Progenitor cell of endocrine pancreas (in vitro differentiated cells): ENCODE data around the gene GREM1. TPM values are rescaled to one million over a fixed set of nuclear protein-coding genes. Genes with fewer than 3 reads are reported as not detected.

ENCODE experiments used
- DNase-seq: peaks from one replicate; pipeline ENCODE4 v3.0.0; 2021; ENCODE audit warnings: low spot score; ENCODE audit not compliant: unreplicated experiment
- H3K27ac Mint-ChIP-seq: 2 replicates; pipeline ENCODE4 v1.8.0; 2021; ENCODE audit warnings: mild to moderate bottlenecking, moderate library complexity, mixed read lengths
- H3K27me3 Mint-ChIP-seq: 2 replicates; pipeline ENCODE4 v1.8.0; 2021; ENCODE audit warnings: mixed read lengths
- H3K36me3 Mint-ChIP-seq: 2 replicates; pipeline ENCODE4 v1.8.0; 2022; ENCODE audit warnings: mixed read lengths; ENCODE audit not compliant: insufficient read depth
- H3K4me1 Mint-ChIP-seq: 2 replicates; pipeline ENCODE4 v1.8.0; 2021; ENCODE audit warnings: low read depth, mixed read lengths
- H3K4me3 Mint-ChIP-seq: 2 replicates; pipeline ENCODE4 v1.8.0; 2021; ENCODE audit warnings: low read depth, mild to moderate bottlenecking, moderate library complexity, mixed read lengths
- H3K9me3 Mint-ChIP-seq: 2 replicates; pipeline ENCODE4 v1.8.0; 2021; ENCODE audit warnings: low read depth, mixed read lengths
- total RNA-seq: library from RNA; stranded (reverse); gene quantifications from 2 replicates; pipeline ENCODE4 v1.2.1, GENCODE V29; 2021
- TF ChIP-seq, protein P1 (sequence below): fragments of 200-600 bp; sonication (generic); IDR thresholded peaks from one replicate; pipeline ENCODE4 v1.5.0; 2021; ENCODE audit warnings: antibody characterized with exemption, mild to moderate bottlenecking; ENCODE audit not compliant: unreplicated experiment

GREM1 gene
- total RNA-seq, 1 donor from 2014 or later = 0.17 TPM

DNA sequence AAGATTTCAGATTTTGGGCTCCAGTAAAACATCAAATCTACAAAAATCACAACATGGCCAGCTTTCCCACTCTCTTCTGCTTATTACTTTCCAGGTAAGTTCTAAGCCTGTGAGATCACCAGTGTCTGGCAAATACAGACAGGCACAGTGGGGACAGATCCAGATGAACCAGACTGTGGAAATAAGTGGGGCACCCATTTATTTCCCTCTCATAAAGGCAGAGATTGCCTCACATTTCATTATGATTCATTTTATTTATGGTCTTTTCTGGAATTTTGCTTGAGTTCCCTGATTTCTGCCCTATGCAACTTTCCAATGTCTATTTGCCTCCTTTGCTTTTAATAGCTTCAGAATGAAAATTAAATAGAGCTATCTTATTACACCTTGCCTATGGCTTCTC is 66.8 kb downstream of the GREM1 start:
- no peaks in the 10 kb centered on the region for H3K36me3 Mint-ChIP-seq
- H3K27me3 Mint-ChIP-seq = no peaks in the 10 kb centered on the region
- no peak overlapping the region for H3K4me3 Mint-ChIP-seq
- peaks cover 3% of the 10 kb centered on the region for H3K4me1 Mint-ChIP-seq
- no peaks in the 10 kb centered on the region for H3K9me3 Mint-ChIP-seq
- no peak for DNase-seq
- TF ChIP-seq, protein P1, sequence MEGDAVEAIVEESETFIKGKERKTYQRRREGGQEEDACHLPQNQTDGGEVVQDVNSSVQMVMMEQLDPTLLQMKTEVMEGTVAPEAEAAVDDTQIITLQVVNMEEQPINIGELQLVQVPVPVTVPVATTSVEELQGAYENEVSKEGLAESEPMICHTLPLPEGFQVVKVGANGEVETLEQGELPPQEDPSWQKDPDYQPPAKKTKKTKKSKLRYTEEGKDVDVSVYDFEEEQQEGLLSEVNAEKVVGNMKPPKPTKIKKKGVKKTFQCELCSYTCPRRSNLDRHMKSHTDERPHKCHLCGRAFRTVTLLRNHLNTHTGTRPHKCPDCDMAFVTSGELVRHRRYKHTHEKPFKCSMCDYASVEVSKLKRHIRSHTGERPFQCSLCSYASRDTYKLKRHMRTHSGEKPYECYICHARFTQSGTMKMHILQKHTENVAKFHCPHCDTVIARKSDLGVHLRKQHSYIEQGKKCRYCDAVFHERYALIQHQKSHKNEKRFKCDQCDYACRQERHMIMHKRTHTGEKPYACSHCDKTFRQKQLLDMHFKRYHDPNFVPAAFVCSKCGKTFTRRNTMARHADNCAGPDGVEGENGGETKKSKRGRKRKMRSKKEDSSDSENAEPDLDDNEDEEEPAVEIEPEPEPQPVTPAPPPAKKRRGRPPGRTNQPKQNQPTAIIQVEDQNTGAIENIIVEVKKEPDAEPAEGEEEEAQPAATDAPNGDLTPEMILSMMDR = no peak
- no peak overlapping the region for H3K27ac Mint-ChIP-seq

DNA sequence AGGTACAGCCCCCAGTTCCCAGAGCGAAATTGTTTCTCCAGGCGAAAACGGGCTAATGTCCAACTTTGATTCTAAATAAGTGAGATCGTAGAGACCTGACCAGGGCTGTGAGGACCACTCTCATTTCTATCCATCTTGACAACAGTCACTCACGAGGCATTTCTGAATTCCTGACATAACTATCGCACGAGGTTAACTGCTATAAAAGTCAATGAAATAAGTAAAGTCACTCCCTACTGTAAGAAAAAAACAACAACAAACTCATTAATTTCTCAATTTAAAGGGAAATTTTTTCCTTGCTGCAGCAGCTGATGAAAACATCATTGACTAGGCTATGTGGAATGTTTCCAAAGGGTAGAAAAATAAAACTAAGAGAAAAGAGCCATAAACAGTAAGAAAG is 69.1 kb downstream of the GREM1 start:
- TF ChIP-seq, protein P1 = no peak
- Mint-ChIP-seq H3K36me3 (no peaks in the 10 kb centered on the region), H3K9me3 (no peaks in the 10 kb centered on the region), H3K27ac (no peak overlapping the region), H3K4me3 (no peak overlapping the region), H3K4me1 (peaks cover 3% of the 10 kb centered on the region), H3K27me3 (no peaks in the 10 kb centered on the region)
- DNase-seq = no peak

DNA sequence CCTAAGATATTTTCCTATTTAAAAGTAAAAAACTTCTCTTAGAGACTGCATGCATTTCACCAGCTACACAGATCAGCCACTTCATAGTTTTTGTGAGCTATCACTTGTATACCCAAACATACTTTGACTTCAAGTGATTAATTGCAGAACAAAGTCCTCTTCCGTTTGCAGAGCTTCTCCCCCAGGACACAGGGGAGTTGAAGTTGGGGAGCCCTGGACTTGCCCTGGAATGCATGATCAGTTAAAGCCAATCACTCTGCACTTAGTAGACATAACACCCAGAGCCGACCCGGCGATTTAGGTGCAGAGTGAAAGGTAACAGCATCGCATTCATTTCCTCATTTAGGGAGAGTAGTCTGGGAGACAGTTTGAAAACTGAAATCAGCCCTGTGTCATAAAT is 70.1 kb downstream of the GREM1 start:
- Mint-ChIP-seq H3K4me1 (peaks cover 3% of the 10 kb centered on the region), H3K27me3 (no peaks in the 10 kb centered on the region), H3K27ac (no peak overlapping the region), H3K9me3 (no peaks in the 10 kb centered on the region), H3K36me3 (no peaks in the 10 kb centered on the region), H3K4me3 (no peak overlapping the region)
- DNase-seq = no peak
- TF ChIP-seq, protein P1 = no peak

DNA sequence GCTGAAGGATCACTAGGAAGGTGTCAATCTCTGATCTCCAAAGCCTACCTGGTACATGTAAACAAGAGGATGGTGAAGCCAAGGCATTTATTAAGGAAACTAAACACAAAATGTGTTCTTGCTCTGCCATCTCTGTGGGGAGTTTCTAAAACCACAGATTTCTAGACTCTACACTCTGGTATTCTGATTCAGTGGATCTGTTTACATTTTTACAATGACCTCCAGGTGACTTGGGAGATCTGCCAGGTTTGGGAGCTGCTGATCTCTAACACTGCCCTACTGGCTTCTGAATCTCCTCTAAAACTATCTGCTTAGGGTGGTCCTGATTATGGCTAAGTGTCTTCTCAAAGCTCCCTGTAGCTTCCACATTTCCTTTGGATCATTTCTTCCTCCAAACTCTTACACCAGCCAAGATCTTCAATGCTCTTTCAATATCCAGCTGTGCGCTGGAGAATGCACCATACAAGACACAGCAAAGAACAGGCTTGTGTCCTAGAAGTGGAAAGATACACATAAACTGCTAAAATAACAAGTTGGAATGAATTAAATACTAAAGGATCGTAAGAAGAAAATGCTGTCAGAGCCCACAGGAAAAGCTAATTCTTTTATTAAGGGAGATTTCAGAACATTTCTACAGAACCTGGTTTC is 72.7 kb downstream of the GREM1 start:
- Mint-ChIP-seq H3K4me1 (no peaks in the 10 kb centered on the region), H3K27ac (no peak overlapping the region), H3K4me3 (no peak overlapping the region), H3K27me3 (no peaks in the 10 kb centered on the region), H3K36me3 (no peaks in the 10 kb centered on the region), H3K9me3 (no peaks in the 10 kb centered on the region)
- TF ChIP-seq, protein P1 = no peak
- DNase-seq = no peak

DNA sequence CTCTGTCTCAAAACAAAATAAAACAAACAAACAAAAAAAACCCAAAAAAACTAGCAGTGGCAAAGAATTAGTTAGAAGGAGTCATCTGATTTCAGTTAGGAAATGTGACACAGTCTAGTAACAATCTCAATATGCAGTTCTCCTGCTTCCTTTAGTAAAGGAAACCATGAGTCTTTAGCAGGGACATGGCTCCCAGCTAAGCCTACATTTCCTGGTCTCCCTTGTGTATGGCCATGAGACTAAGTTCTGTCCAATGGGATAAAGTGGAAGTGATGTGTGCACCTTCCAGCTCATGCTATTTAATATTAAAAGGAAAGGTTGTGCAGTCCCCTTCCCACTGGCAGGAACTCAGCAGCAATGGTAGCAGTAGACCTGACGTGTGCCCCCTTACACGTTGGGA is 74.6 kb downstream of the GREM1 start:
- H3K9me3 Mint-ChIP-seq = no peaks in the 10 kb centered on the region
- TF ChIP-seq, protein P1 = no peak
- H3K36me3 Mint-ChIP-seq = no peaks in the 10 kb centered on the region
- H3K4me3 Mint-ChIP-seq = no peak overlapping the region
- H3K4me1 Mint-ChIP-seq = peaks cover 4% of the 10 kb centered on the region
- no peak for DNase-seq
- H3K27ac Mint-ChIP-seq = no peak overlapping the region
- no peaks in the 10 kb centered on the region for H3K27me3 Mint-ChIP-seq

Other genes starting within 250 kb of the GREM1 start
- gene GOLGA8N, start 124.5 kb upstream of the GREM1 start, total RNA-seq = 0.69 and 1.1 TPM in 2 replicates
- 28.0 and 30.1 TPM in 2 replicates for gene ARHGAP11A, start 102.5 kb upstream of the GREM1 start, total RNA-seq
- 18.2 and 19.4 TPM in 2 replicates for gene SCG5, start 76.3 kb upstream of the GREM1 start, total RNA-seq